Smooth muscle cell of the pulmonary artery (primary cell): Measurements from ENCODE around the gene C7orf33. TPM values are rescaled to one million over a fixed set of nuclear protein-coding genes. Genes with fewer than 3 reads are reported as not detected.

Experiments
- total RNA-seq: library from RNA; depleted of rRNA; stranded (reverse); fragments of >200 nt; gene quantifications from 2 replicates; pipeline ENCODE4 v1.2.3, GENCODE V29; 2014

C7orf33 gene, protein sequence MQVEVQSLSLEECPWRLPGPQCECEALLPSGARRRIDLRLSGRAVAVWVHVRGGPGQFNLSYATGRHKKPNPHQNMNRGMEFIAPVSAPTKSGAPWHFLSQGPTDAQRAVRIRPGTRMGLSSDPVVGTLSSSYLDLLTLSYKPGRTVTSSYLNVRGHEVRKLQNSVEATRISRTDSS
- not detected in 2 replicates for total RNA-seq

DNA sequence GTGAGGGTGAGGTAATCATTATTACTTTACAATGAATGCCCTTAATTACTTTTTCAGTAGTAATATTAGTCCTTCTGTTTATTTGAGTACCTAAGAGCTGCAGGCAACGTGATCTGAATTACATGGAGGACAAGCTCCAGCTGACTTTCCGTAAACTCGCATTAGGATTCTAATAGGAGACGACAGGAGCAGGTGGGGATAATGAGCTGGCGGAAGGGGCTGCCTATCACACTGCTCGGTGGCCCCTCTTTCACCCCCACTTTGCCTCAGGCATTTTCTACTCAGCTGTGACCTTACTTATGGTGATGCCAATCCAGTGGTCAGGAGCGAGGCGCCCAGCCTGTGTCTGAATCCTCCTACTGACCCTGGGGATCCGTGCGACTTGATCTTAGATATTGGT is at the start of gene C7orf33:
C7orf33 (plus strand) TSS at position 296 of the 400 bp plus-strand sequence. CDS start 160 bp downstream, outside the sequence.

Other genes with a start within 250 kb of the C7orf33 start
- 50.3 and 53.6 TPM in 2 replicates for gene CUL1, start 108.1 kb downstream of the C7orf33 start, total RNA-seq